Duodenal mucosa (tissue), 2 donors: Measurements from ENCODE around the gene ZSWIM3.
A peak's percentile ranks its signal among the peaks of the same experiment; 100 is the strongest.

ENCODE experiments used
- H3K27ac ChIP-seq: one replicate; pipeline ENCODE4 v1.7.0; 2013; ENCODE audit warnings: low read depth, low read length
- H3K27me3 ChIP-seq, 2 donors: one replicate each; pipeline ENCODE4 v1.7.0; 2013; ENCODE audit warnings: low read length in 2 of 2, control low read depth in 1 of 2; ENCODE audit not compliant: insufficient read depth in 2 of 2, control insufficient read depth in 1 of 2
- H3K36me3 ChIP-seq, 2 donors: one replicate each; pipeline ENCODE4 v1.7.0; 2013; ENCODE audit warnings: low read length in 2 of 2, control low read depth in 1 of 2; ENCODE audit not compliant: insufficient read depth in 2 of 2, control insufficient read depth in 1 of 2
- H3K4me1 ChIP-seq, 2 donors: one replicate each; pipeline ENCODE4 v1.7.0; 2013; ENCODE audit warnings: low read length in 2 of 2, control low read depth in 1 of 2; ENCODE audit not compliant: insufficient read depth in 2 of 2, control insufficient read depth in 1 of 2
- H3K4me3 ChIP-seq, 2 donors: one replicate each; pipeline ENCODE4 v1.7.0; 2013; ENCODE audit warnings: low read length in 2 of 2, low read depth in 1 of 2
- H3K9ac ChIP-seq, 2 donors: one replicate each; pipeline ENCODE4 v1.7.0; 2013; ENCODE audit warnings: low read length in 2 of 2, low read depth in 1 of 2
- H3K9me3 ChIP-seq, 2 donors: one replicate each; pipeline ENCODE4 v1.7.0; 2013; ENCODE audit warnings: low read length in 2 of 2, control low read depth in 1 of 2; ENCODE audit not compliant: control insufficient read depth in 1 of 2

ZSWIM3 gene

DNA sequence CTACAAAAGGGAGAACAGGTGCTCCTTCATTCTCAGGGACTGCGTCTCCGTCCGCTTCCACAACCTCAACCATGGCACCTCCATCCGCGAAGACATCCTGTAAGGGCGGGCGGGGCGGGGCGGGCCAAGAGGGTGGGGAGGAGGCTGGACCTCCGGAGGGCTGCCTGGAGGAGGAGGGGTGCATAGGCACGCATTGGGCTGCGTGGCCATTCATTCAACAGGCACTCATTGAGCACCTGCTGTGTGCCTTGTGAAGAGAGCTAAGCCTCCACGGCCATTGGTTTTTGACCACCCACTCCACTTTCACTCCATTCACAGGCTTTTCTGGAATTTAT is 435 bp downstream of the ZSWIM3 start:
- H3K4me3 ChIP-seq: peak overlapping the region; percentile 95 to 98
- H3K9me3 ChIP-seq: no peaks in the 10 kb centered on the region
- H3K36me3 ChIP-seq: peaks cover 2 to 5% of the 10 kb centered on the region in 2 donors
- no peaks in the 10 kb centered on the region for H3K27me3 ChIP-seq
- H3K27ac ChIP-seq: peak overlapping the region; percentile 59
- H3K9ac ChIP-seq: peak overlapping the region; percentile 72 to 74
- peaks cover 32 to 47% of the 10 kb centered on the region in 2 donors for H3K4me1 ChIP-seq

- Histone ChIP-seq H3K9ac (no peak overlapping the region), H3K27ac (no peak overlapping the region), H3K36me3 (no peaks in the 10 kb centered on the region), H3K9me3 (no peaks in the 10 kb centered on the region), H3K4me3 (no peak overlapping the region), H3K4me1 (peaks cover 29 to 46% of the 10 kb centered on the region in 2 donors), H3K27me3 (no peaks in the 10 kb centered on the region)
Measured at GRCh38 chr20:45859916-45860315, 2.5 kb downstream of the ZSWIM3 start.

GRCh38 chr20:45860560-45861220 is 3.3 kb downstream of the ZSWIM3 start:
- Histone ChIP-seq H3K9me3 (no peaks in the 10 kb centered on the region), H3K4me1 (peaks cover 25 to 42% of the 10 kb centered on the region in 2 donors), H3K9ac (no peak overlapping the region), H3K4me3 (no peak overlapping the region), H3K27me3 (no peaks in the 10 kb centered on the region), H3K27ac (no peak overlapping the region), H3K36me3 (no peaks in the 10 kb centered on the region)

DNA sequence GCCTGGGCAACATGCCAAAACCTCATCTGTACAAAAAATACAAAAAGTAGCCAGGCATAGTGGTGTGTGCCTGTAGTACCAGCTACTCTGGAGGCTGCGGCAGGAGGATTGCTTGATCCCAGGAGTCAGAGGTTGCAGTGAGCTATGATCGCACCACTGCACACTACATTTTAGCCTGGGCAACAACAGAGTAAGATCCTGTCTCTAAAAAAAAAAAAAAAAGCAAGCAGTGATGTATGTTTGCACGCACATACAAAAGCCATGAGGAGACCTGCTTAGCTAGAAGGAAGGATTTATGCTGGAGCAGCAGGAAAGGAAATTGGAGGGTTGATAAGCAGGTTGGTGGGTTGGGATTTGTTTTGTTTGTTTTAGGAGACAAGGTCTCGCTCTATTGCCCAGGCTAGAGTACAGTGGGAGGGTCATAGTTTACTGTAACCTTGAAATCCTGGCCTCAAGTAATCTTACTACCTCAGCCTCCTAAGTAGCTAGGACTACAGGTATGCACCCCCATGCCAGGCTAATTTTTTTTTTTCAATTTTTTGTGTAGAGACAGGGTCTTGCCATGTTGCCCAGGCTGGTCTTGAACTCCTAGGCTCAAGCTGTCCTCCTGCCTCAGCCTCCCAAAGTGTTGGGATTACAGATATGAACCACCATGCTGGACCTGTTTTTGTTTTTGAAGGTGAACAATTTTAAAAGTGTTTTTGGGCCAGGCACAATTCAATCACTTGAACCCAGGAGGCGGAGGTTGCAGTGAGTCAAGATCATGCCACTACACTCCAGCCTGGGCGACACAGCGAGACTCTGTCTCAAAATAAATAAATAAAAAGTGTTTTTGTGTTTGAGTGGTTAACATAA is 4.0 kb downstream of the ZSWIM3 start:
- no peak overlapping the region for H3K4me3 ChIP-seq
- H3K9ac ChIP-seq: no peak overlapping the region
- H3K4me1 ChIP-seq: peaks cover 18 to 35% of the 10 kb centered on the region in 2 donors
- H3K9me3 ChIP-seq: no peaks in the 10 kb centered on the region
- H3K27ac ChIP-seq: no peak overlapping the region
- no peaks in the 10 kb centered on the region for H3K27me3 ChIP-seq
- no peaks in the 10 kb centered on the region for H3K36me3 ChIP-seq

DNA sequence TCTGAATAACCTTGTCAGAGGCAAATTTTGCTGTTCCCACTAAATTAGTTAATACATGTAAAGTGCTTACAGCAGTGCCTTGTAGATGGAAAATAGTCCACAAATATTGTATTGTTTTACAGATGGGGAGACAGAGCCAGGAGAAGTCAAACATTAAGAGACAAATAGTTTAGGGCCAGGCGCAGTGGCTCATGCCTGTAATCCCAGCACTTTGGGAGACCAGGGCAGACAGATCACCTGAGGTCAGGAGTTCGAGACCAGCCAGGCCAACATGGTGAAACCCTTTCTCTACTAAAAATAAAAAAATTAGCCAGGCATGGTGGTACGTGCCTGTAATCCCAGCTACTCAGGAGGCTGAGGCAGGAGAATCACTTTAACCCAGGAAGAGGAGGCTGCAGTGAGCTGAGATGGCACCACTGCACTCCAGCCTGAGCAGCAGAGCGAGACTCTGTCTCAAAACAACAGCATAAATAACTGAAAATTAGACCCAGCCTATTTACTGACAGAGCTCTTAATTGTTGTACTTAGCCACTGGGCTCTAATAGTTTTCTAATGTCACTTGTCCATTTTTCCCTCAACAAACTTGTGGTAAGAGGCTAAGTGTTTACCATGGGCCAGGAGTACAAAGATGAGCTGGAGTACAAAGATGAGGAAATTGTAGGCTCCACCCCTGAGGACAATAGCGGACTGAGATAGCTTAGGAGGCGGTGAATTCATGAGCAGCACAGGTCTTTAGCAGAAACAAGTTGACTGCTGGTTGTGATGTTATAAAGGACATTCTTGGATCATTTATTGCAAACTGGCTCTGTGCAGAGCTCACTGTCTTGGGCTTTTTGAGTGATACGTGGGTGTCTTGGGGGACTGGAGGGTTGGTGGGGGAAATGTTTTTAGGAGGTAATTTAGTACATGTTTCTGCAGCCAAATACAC is 6.4 kb downstream of the ZSWIM3 start:
- H3K4me3 ChIP-seq: no peak overlapping the region
- H3K36me3 ChIP-seq: no peaks in the 10 kb centered on the region
- peaks cover 23 to 29% of the 10 kb centered on the region in 2 donors for H3K4me1 ChIP-seq
- no peak overlapping the region for H3K9ac ChIP-seq
- no peaks in the 10 kb centered on the region for H3K27me3 ChIP-seq
- H3K27ac ChIP-seq: no peak overlapping the region
- H3K9me3 ChIP-seq: no peaks in the 10 kb centered on the region

DNA sequence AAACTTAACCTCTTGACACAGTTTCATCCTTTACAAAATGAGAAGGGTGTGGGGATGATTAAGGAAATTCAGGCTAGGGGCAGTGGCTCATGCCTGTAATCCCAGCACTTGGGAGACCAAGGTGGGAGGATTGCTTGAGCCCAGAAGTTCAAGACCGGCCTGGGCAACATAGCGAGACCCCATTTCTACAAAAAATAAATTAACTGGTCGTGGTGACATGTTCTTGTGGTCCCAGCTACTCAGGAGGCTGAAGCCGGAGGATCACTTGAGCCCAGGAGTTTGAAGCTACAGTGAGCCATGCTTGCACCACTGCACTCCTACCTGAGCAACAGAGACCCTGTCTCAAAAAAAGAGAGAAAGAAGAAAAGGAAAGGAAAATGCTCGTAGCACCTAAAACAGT is 9.0 kb downstream of the ZSWIM3 start:
- peaks cover 12 to 15% of the 10 kb centered on the region in 2 donors for H3K4me1 ChIP-seq
- H3K9ac ChIP-seq: no peak overlapping the region
- H3K36me3 ChIP-seq: no peaks in the 10 kb centered on the region
- H3K9me3 ChIP-seq: no peaks in the 10 kb centered on the region
- H3K27ac ChIP-seq: no peak overlapping the region
- H3K27me3 ChIP-seq: no peaks in the 10 kb centered on the region
- no peak overlapping the region for H3K4me3 ChIP-seq

- no peaks in the 10 kb centered on the region for H3K27me3 ChIP-seq
- no peaks in the 10 kb centered on the region for H3K9me3 ChIP-seq
- no peak overlapping the region for H3K4me3 ChIP-seq
- peak overlapping the region; percentile 6 for H3K27ac ChIP-seq
- H3K36me3 ChIP-seq: no peaks in the 10 kb centered on the region
- no peak overlapping the region for H3K9ac ChIP-seq
- peaks cover 12 to 15% of the 10 kb centered on the region in 2 donors for H3K4me1 ChIP-seq
Measured at GRCh38 chr20:45867136-45867818, 9.9 kb downstream of the ZSWIM3 start.

GRCh38 chr20:45867819-45868176 is 10.4 kb downstream of the ZSWIM3 start:
- no peaks in the 10 kb centered on the region for H3K36me3 ChIP-seq
- no peak overlapping the region for H3K4me3 ChIP-seq
- no peaks in the 10 kb centered on the region for H3K27me3 ChIP-seq
- H3K9ac ChIP-seq: no peak overlapping the region
- H3K27ac ChIP-seq: peak overlapping the region; percentile 6
- no peaks in the 10 kb centered on the region for H3K9me3 ChIP-seq
- H3K4me1 ChIP-seq: peaks cover 11 to 12% of the 10 kb centered on the region in 2 donors

- Histone ChIP-seq H3K27ac (no peak overlapping the region), H3K9ac (no peak overlapping the region), H3K36me3 (peaks cover 1 to 12% of the 10 kb centered on the region in 2 donors), H3K9me3 (no peaks in the 10 kb centered on the region), H3K27me3 (no peaks in the 10 kb centered on the region), H3K4me3 (no peak overlapping the region), H3K4me1 (peaks cover 0 to 6% of the 10 kb centered on the region in 2 donors)
Measured at GRCh38 chr20:45872626-45873025, 15.2 kb downstream of the ZSWIM3 start.
